Pons (tissue), 1 donor: ENCODE data around the gene GADD45G.

Experiments
- DNase-seq: peaks from one replicate; pipeline ENCODE4 v3.0.0-alpha.2; 2016; ENCODE audit warnings: low spot score

GADD45G gene

DNA sequence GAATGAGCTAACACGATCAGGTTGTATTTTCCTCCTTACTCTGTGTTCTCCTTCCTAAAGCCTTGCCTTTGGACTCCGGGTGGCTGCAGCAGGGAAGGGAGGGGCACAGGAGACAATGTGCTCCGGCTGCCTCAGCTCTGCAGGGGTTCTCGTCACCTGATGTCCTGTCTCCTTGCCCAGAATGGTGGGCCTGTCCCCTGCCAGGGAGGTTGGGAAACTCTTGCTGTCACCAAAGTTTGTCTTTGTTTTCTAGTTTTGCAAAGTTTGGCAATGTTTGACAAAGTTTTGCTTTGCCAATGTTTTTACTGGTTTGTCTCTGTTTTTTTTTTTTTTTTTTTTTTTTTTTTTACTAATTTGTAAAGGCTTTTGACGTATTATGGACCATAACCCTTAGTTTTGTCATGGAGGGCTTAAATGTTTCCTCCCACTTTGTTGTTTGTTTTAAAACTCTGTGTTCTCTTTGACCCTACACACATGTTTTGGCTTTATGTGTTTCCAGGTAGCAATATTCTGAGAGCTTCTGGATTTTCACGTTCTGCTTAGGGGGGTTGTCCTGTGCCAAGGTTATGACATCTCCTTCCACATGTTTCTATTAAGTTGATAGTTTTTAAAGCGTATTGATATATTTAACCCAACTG is 49.3 kb downstream of the GADD45G start:
- no peak for DNase-seq

DNA sequence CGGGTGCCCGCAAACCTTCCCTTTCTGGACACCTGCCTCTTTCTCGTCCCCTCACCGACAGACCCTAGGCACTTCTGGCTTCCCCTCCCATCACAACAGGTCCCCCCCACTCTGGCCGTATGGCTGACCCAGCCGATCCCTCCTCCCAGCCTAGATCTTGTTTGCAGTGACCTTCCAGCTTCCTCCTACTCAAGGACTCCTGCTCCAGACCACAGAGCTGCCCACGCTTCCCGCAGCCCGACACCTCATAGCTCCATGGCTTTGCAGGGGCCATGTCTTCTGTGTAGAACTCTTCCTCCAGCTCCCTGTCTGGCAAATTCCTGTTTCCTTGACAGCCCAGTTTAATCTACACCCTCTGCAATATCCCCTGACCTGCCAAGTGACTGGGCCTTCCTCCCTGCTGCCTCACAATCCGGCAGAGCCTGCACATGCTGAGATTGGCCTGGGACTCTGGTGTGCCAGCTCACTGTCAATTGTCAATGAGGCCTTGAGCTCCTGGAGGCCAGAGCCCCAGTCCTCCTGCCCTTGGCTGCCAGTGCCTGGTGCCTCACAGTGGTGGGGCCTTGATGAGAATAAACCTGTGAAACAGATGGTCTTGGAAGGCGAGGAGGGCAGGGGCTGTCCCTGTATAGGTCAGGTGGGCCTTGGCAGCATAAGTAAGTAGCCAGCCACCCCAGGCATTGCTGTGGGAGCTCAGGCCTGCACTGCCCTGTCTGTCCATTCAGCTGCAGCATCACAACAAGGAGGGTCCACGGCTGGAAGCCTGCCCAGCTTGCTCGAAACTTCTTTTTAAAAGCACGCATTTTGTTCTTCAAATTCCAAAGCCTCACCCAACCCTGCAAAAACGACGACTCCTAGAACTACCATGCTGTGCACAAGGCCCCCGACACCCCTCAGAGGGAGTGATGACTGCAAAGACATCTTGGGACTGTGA is 50.5 kb downstream of the GADD45G start:
- DNase-seq: no peak
